ENCODE measurements around the gene TMEM225B. TPM values are rescaled to one million over a fixed set of nuclear protein-coding genes. Genes with fewer than 3 reads are reported as not detected.

TMEM225B gene
- polyA plus RNA-seq, 1 donor from 2014 or later = 2.9 TPM

GRCh38 chr7:99553039-99553438, 45.0 kb upstream of the TMEM225B start:
- Histone ChIP-seq H2AFZ (ENCODE audit: low read depth, low read length) (no peak overlapping the region), H3K4me3 (ENCODE audit: low read length) (no peak overlapping the region), H3K27ac (ENCODE audit: low read length) (no peak overlapping the region), H3K9ac (ENCODE audit: low read length) (no peak overlapping the region), H3K9me2 (ENCODE audit: insufficient read depth, low read length) (no peaks in the 10 kb centered on the region), H3K27me3 (ENCODE audit: insufficient read depth, low read depth, low read length) (no peaks in the 10 kb centered on the region), H3K79me2 (replicated peaks; ENCODE audit: insufficient read depth, low read length) (peaks cover 43% of the 10 kb centered on the region), H3K9me3 (ENCODE audit: low read length) (no peaks in the 10 kb centered on the region), H4K20me1 (ENCODE audit: insufficient read depth) (no peaks in the 10 kb centered on the region), H3K36me3 (ENCODE audit: insufficient read depth, low read length) (peaks cover 9% of the 10 kb centered on the region), H3K4me2 (ENCODE audit: low read length) (no peak overlapping the region), H3F3A (ENCODE audit: insufficient read depth, low read length, poor library complexity, severe bottlenecking) (no peaks in the 10 kb centered on the region)
- TF ChIP-seq, protein P1, sequence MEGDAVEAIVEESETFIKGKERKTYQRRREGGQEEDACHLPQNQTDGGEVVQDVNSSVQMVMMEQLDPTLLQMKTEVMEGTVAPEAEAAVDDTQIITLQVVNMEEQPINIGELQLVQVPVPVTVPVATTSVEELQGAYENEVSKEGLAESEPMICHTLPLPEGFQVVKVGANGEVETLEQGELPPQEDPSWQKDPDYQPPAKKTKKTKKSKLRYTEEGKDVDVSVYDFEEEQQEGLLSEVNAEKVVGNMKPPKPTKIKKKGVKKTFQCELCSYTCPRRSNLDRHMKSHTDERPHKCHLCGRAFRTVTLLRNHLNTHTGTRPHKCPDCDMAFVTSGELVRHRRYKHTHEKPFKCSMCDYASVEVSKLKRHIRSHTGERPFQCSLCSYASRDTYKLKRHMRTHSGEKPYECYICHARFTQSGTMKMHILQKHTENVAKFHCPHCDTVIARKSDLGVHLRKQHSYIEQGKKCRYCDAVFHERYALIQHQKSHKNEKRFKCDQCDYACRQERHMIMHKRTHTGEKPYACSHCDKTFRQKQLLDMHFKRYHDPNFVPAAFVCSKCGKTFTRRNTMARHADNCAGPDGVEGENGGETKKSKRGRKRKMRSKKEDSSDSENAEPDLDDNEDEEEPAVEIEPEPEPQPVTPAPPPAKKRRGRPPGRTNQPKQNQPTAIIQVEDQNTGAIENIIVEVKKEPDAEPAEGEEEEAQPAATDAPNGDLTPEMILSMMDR (IDR thresholded peaks at IDR 0.05; ENCODE audit: poor library complexity, severe bottlenecking) = no peak
- no peak for TF ChIP-seq SMC3 (conservative IDR thresholded peaks at IDR 0.05; ENCODE audit: poor library complexity)
- TF ChIP-seq REST (IDR thresholded peaks at IDR 0.05; ENCODE audit: borderline replicate concordance) = no peak
- no peak for TF ChIP-seq MXI1 (conservative IDR thresholded peaks at IDR 0.05; ENCODE audit: poor library complexity, severe bottlenecking)
- no peak for TF ChIP-seq POLR2AphosphoS5 (IDR thresholded peaks at IDR 0.05)

DNA sequence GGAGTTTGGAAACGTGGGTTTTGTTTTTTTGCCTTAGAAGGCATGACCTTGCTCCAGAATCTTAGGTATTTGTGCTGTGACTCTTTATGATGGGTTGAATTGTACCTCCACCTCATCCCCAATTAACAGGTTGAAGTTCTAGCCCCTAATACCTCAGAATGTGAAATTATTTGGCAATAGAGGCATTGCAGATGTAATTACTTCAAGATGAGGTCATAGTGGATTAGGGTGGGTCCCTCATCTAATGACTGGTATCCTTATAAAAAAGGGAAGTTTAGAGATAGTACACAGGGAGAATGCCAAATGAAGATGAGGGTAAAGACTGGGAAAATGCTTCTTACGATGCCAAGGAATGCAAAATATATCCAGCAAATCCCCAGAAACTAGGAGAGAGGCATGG, 43.1 kb upstream of the TMEM225B start:
- Histone ChIP-seq H3K36me3 (ENCODE audit: insufficient read depth, low read length) (peaks cover 5% of the 10 kb centered on the region), H2AFZ (ENCODE audit: low read depth, low read length) (no peak overlapping the region), H4K20me1 (ENCODE audit: insufficient read depth) (no peaks in the 10 kb centered on the region), H3K27ac (ENCODE audit: low read length) (no peak overlapping the region), H3K4me2 (ENCODE audit: low read length) (no peak overlapping the region), H3K4me3 (ENCODE audit: low read length) (no peak overlapping the region), H3K9me3 (ENCODE audit: low read length) (no peaks in the 10 kb centered on the region), H3K9ac (ENCODE audit: low read length) (no peak overlapping the region), H3K79me2 (replicated peaks; ENCODE audit: insufficient read depth, low read length) (peaks cover 55% of the 10 kb centered on the region), H3K27me3 (ENCODE audit: insufficient read depth, low read depth, low read length) (no peaks in the 10 kb centered on the region), H3F3A (ENCODE audit: insufficient read depth, low read length, poor library complexity, severe bottlenecking) (no peaks in the 10 kb centered on the region), H3K9me2 (ENCODE audit: insufficient read depth, low read length) (no peaks in the 10 kb centered on the region)
- TF ChIP-seq MXI1 (conservative IDR thresholded peaks at IDR 0.05; ENCODE audit: poor library complexity, severe bottlenecking) (no peak), EP300 (conservative IDR thresholded peaks at IDR 0.05; ENCODE audit: poor library complexity, severe bottlenecking) (no peak), SMC3 (conservative IDR thresholded peaks at IDR 0.05; ENCODE audit: poor library complexity) (no peak), REST (IDR thresholded peaks at IDR 0.05; ENCODE audit: borderline replicate concordance) (no peak), POLR2AphosphoS5 (IDR thresholded peaks at IDR 0.05) (no peak), EZH2 (IDR thresholded peaks at IDR 0.05; ENCODE audit: borderline replicate concordance, insufficient read depth, low read length, poor library complexity, severe bottlenecking) (no peak)
